CD14-positive monocyte (primary cell): ENCODE results near the gene CPA4. TPM values are rescaled to one million over a fixed set of nuclear protein-coding genes. Genes with fewer than 3 reads are reported as not detected.

Experiments used
- DNase-seq, 3 donors: peaks; one replicate each; pipeline ENCODE4 v3.0.0-alpha.2; 2011 to 2022
- H2AFZ ChIP-seq: 2 replicates; pipeline ENCODE4 v1.6.0; 2012; ENCODE audit warnings: mild to moderate bottlenecking, low read depth, low read length, inconsistent platforms; ENCODE audit not compliant: insufficient read depth, poor library complexity, severe bottlenecking
- H3K27ac ChIP-seq, 2 donors: 1 replicate in 1 of 2; 2 replicates in 1 of 2; pipeline ENCODE4 v1.5.1; 2012 to 2013; ENCODE audit warnings: low read length in 2 of 2, control low read depth in 1 of 2, inconsistent platforms in 1 of 2, low read depth in 1 of 2, mild to moderate bottlenecking in 1 of 2
- H3K27me3 ChIP-seq, 2 donors: one replicate each; pipeline versions ENCODE4 v1.6.0 to v1.6.1; 2011 to 2013; ENCODE audit warnings: low read length in 2 of 2; ENCODE audit not compliant: control insufficient read depth in 2 of 2, insufficient read depth in 2 of 2
- H3K36me3 ChIP-seq, 2 donors: replicated peaks in 1 of 2; 1 replicate in 1 of 2; 2 replicates in 1 of 2; pipeline versions ENCODE4 v1.5.1 to v1.6.1; 2012 to 2013; ENCODE audit warnings: low read length in 2 of 2, control low read depth in 1 of 2, inconsistent platforms in 1 of 2, mild to moderate bottlenecking in 1 of 2; ENCODE audit not compliant: insufficient read depth in 2 of 2, control insufficient read depth in 1 of 2
- H3K4me1 ChIP-seq, 2 donors: 1 replicate in 1 of 2; 2 replicates in 1 of 2; pipeline versions ENCODE4 v1.5.1 to v1.6.1; 2012 to 2013; ENCODE audit warnings: low read length in 2 of 2, control low read depth in 1 of 2, inconsistent platforms in 1 of 2, mild to moderate bottlenecking in 1 of 2, moderate library complexity in 1 of 2; ENCODE audit not compliant: insufficient read depth in 2 of 2, control insufficient read depth in 1 of 2
- H3K4me2 ChIP-seq: replicated peaks from 2 replicates; pipeline ENCODE3; 2012; ENCODE audit warnings: low read length, moderate library complexity, mild to moderate bottlenecking; ENCODE audit not compliant: poor library complexity, severe bottlenecking; ENCODE audit errors: extremely low read depth
- H3K4me3 ChIP-seq, 3 experiments: fragments of 200-600 bp in 1 of 3; sonication (generic) in 1 of 3; replicated peaks in 1 of 3; 1 replicate in 2 of 3; 2 replicates in 1 of 3; pipeline ENCODE4 v1.5.1; 2011 to 2013; ENCODE audit warnings: low read length in 3 of 3, mild to moderate bottlenecking in 3 of 3, control low read depth in 2 of 3, low read depth in 2 of 3, inconsistent platforms in 1 of 3, moderate library complexity in 1 of 3
- H3K79me2 ChIP-seq: 2 replicates; pipeline ENCODE4 v1.6.0; 2012; ENCODE audit warnings: mild to moderate bottlenecking, control low read depth, inconsistent platforms, low read length, moderate library complexity; ENCODE audit not compliant: insufficient read depth
- H3K9ac ChIP-seq: 2 replicates; pipeline ENCODE4 v1.6.0; 2017; ENCODE audit warnings: low read length, mild to moderate bottlenecking; ENCODE audit not compliant: insufficient read depth, poor library complexity, severe bottlenecking
- H3K9me3 ChIP-seq, 2 donors: replicated peaks in 1 of 2; 1 replicate in 1 of 2; 2 replicates in 1 of 2; pipeline versions ENCODE4 v1.5.1 to v1.6.1; 2012 to 2013; ENCODE audit warnings: low read length in 2 of 2, control low read depth in 1 of 2; ENCODE audit not compliant: control insufficient read depth in 1 of 2, insufficient read depth in 1 of 2
- H4K20me1 ChIP-seq: 2 replicates; pipeline ENCODE4 v1.6.0; 2012; ENCODE audit warnings: mild to moderate bottlenecking, low read length, control low read depth, moderate library complexity; ENCODE audit not compliant: insufficient read depth
- H3K27ac Mint-ChIP-seq, 7 donors: one replicate each; pipeline ENCODE4 v1.8.0; 2020; ENCODE audit warnings: mild to moderate bottlenecking in 7 of 7, mixed read lengths in 7 of 7, moderate library complexity in 6 of 7, inconsistent platforms in 2 of 7
- H3K27me3 Mint-ChIP-seq, 3 donors: one replicate each; pipeline ENCODE4 v1.8.0; 2021 to 2022; ENCODE audit warnings: low read depth in 3 of 3, mild to moderate bottlenecking in 3 of 3, mixed read lengths in 3 of 3, moderate library complexity in 3 of 3, inconsistent platforms in 1 of 3
- H3K36me3 Mint-ChIP-seq, 2 donors: one replicate each; pipeline ENCODE4 v1.8.0; 2020; ENCODE audit warnings: mixed read lengths in 2 of 2, inconsistent platforms in 1 of 2, mild to moderate bottlenecking in 1 of 2
- H3K4me1 Mint-ChIP-seq: one replicate; pipeline ENCODE4 v1.8.0; 2020; ENCODE audit warnings: mild to moderate bottlenecking, mixed read lengths
- H3K4me3 Mint-ChIP-seq, 2 donors: one replicate each; pipeline ENCODE4 v1.8.0; 2020; ENCODE audit warnings: mild to moderate bottlenecking in 2 of 2, mixed read lengths in 2 of 2, moderate library complexity in 1 of 2
- H3K9me3 Mint-ChIP-seq, 7 donors: one replicate each; pipeline ENCODE4 v1.8.0; 2020 to 2022; ENCODE audit warnings: mixed read lengths in 7 of 7, mild to moderate bottlenecking in 6 of 7, moderate library complexity in 6 of 7, inconsistent platforms in 2 of 7
- WGBS: methylation state at CpG from one replicate; pipeline ENCODE4 v1.1.5; 2013; ENCODE audit warnings: missing lambda C conversion rate; ENCODE audit not compliant: insufficient coverage; 5-methylcytosine and 5-hydroxymethylcytosine counted together
- intact Hi-C, 2 donors: fragments of 100-400 bp; cut with micrococcal nuclease; formaldehyde crosslinking; loops; one replicate each; pipeline versions ENCODE4 v1.15.0 to v1.15.1; 2023
- polyA plus RNA-seq, 3 donors: library from polyadenylated mRNA; depleted of rRNA in 1 of 3; unstranded in 2 of 3; stranded (reverse) in 1 of 3; fragments of 300-500 nt in 2 of 3; fragments of >200 nt in 1 of 3; fragmentation: Illumina TruSeq in 2 of 3; gene quantifications; 1 replicate in 2 of 3; 2 replicates in 1 of 3; pipeline ENCODE4 v1.2.3, GENCODE V29; 2012 to 2021
- TF ChIP-seq, protein P1 (sequence below): fragments of 200-600 bp; IDR thresholded peaks from one replicate; pipeline ENCODE4 v1.8.0; 2022; ENCODE audit warnings: antibody characterized with exemption, mild to moderate bottlenecking

CPA4 gene
- polyA plus RNA-seq, 3 donors, result not detected

DNA sequence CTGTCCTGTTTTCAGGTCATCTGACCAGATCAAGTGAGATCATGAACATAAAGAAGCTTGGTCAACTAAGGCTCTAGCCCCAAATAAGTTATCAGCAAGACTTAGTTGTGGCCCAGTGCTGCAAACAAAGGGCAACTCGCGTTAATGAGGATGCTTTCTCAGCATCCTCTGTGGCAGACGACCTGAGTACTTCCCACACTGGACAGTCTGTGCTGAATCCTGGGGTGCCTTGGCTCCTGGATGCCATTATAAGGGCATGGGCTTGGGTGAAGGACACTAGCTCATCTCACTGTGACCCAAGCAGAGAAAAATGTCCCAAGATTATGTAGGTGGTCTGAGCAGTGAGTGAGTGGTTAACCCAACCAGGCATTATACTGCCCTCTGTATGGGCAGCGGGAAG is 65.5 kb downstream of the CPA4 start:
- intact Hi-C loops, result no loop called here
- no peaks in the 10 kb centered on the region for H3K36me3 ChIP-seq
- Mint-ChIP-seq H3K36me3 (no peaks in the 10 kb centered on the region), H3K27ac (no peak overlapping the region), H3K4me1 (peaks cover 4% of the 10 kb centered on the region), H3K9me3 (peaks cover 8 to 27% (median 20%) of the 10 kb centered on the region in 7 donors), H3K27me3 (peaks cover 0 to 2% (median 0%) of the 10 kb centered on the region in 3 donors), H3K4me3 (no peak overlapping the region)
- no peak for DNase-seq
- no peaks in the 10 kb centered on the region for H4K20me1 ChIP-seq
- H3K4me2 ChIP-seq, result no peak overlapping the region
- no peak overlapping the region for H3K9ac ChIP-seq
- H3K79me2 ChIP-seq, result no peaks in the 10 kb centered on the region
- H3K27ac ChIP-seq, result no peak overlapping the region
- H3K4me1 ChIP-seq, result no peaks in the 10 kb centered on the region
- no peak overlapping the region for H3K4me3 ChIP-seq
- no peaks in the 10 kb centered on the region for H3K27me3 ChIP-seq
- WGBS, result 100% methylated on average over 4 of the region's 4 CpGs
- peaks cover 20 to 26% of the 10 kb centered on the region in 2 donors for H3K9me3 ChIP-seq
- TF ChIP-seq, protein P1, sequence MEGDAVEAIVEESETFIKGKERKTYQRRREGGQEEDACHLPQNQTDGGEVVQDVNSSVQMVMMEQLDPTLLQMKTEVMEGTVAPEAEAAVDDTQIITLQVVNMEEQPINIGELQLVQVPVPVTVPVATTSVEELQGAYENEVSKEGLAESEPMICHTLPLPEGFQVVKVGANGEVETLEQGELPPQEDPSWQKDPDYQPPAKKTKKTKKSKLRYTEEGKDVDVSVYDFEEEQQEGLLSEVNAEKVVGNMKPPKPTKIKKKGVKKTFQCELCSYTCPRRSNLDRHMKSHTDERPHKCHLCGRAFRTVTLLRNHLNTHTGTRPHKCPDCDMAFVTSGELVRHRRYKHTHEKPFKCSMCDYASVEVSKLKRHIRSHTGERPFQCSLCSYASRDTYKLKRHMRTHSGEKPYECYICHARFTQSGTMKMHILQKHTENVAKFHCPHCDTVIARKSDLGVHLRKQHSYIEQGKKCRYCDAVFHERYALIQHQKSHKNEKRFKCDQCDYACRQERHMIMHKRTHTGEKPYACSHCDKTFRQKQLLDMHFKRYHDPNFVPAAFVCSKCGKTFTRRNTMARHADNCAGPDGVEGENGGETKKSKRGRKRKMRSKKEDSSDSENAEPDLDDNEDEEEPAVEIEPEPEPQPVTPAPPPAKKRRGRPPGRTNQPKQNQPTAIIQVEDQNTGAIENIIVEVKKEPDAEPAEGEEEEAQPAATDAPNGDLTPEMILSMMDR, result no peak
- no peak overlapping the region for H2AFZ ChIP-seq

DNA sequence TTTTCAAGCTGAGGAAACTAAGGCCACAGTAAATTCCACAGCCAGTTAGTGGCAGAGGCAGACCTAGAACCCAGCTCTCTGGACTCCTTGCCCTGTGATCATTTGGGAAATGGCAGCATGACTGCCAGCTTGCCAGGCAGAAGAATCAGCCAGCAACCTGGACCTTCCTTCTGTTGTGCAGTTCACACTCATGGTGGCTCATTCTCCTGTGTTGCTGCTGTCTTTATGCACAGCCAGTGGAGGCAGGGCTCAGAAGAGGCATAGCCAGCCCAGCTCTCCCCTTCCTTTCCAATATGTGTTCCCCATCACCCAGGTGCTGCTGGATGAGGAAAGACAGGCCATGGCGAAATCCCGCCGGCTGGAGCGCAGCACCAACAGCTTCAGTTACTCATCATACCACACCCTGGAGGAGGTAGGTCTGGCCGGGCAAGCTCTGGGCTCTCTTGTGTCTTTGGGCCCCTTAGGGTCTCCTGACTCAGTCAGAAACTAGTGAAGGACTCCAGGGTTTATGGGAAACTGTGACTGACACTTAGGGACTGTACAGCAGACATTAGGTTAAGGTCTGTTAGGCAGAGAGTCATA is 66.4 kb downstream of the CPA4 start:
- TF ChIP-seq, protein P1, result no peak
- no CpG with 5 or more reads among the region's 5 CpGs for WGBS
- DNase-seq, result no peak
- H2AFZ ChIP-seq, result no peak overlapping the region
- peaks cover 8 to 27% (median 20%) of the 10 kb centered on the region in 7 donors for H3K9me3 Mint-ChIP-seq
- H3K4me3 ChIP-seq, result no peak overlapping the region
- H3K4me2 ChIP-seq, result no peak overlapping the region
- H4K20me1 ChIP-seq, result no peaks in the 10 kb centered on the region
- H3K27me3 ChIP-seq, result no peaks in the 10 kb centered on the region
- no peaks in the 10 kb centered on the region for H3K36me3 ChIP-seq
- no peaks in the 10 kb centered on the region for H3K79me2 ChIP-seq
- H3K27ac ChIP-seq, result no peak overlapping the region
- H3K27me3 Mint-ChIP-seq, result peaks cover 0 to 2% (median 0%) of the 10 kb centered on the region in 3 donors
- no peak overlapping the region for H3K27ac Mint-ChIP-seq
- intact Hi-C loops, result no loop called here
- H3K9me3 ChIP-seq, result peaks cover 20 to 26% of the 10 kb centered on the region in 2 donors
- no peaks in the 10 kb centered on the region for H3K4me1 ChIP-seq
- no peak overlapping the region for H3K9ac ChIP-seq
- H3K4me3 Mint-ChIP-seq, result no peak overlapping the region
- no peaks in the 10 kb centered on the region for H3K36me3 Mint-ChIP-seq
- H3K4me1 Mint-ChIP-seq, result peaks cover 4% of the 10 kb centered on the region
